ENCODE data around the gene C2orf42.
"Not testable (repeated sequence)": the region's sequence is repeated elsewhere in the genome, so short reads cannot be mapped to it uniquely, and the experiment has no call there.

The C2orf42 gene

GRCh38 chr2:70102323-70102905 is 88.4 kb downstream of the C2orf42 start:
- DNase-seq: not testable (repeated sequence)

GRCh38 chr2:70101686-70102085 is 89.1 kb downstream of the C2orf42 start:
- DNase-seq: not testable (repeated sequence)

GRCh38 chr2:70101174-70101573 is 89.6 kb downstream of the C2orf42 start:
- DNase-seq: no peak
